Heart right ventricle (tissue), 16 donors: Measurements from ENCODE around the gene MAB21L4. TPM values are rescaled to one million over a fixed set of nuclear protein-coding genes. Genes with fewer than 3 reads are reported as not detected.

Source experiments
- ATAC-seq, 8 donors: fragments of 200-7000 bp; cut with Tn5 transposase; one replicate each; pipeline ENCODE4 v1.9.1; 2020; ENCODE audit warnings: mild to moderate bottlenecking in 8 of 8, moderate library complexity in 8 of 8, moderate number of reproducible peaks in 1 of 8
- DNase-seq, 2 donors: peaks; one replicate each; pipeline ENCODE4 v3.0.0-alpha.2; 2020
- H3K27ac ChIP-seq, 10 donors: fragments of 200-600 bp; sonication (generic) in 2 of 10; one replicate each; pipeline versions ENCODE4 v1.5.0 to v1.8.0; 2020 to 2022; ENCODE audit warnings: mild to moderate bottlenecking in 3 of 10
- H3K27me3 ChIP-seq, 7 donors: fragments of 200-600 bp; one replicate each; pipeline ENCODE4 v1.8.0; 2021 to 2022; ENCODE audit warnings: mild to moderate bottlenecking in 2 of 7
- H3K36me3 ChIP-seq, 9 donors: fragments of 200-600 bp; sonication (generic) in 1 of 9; one replicate each; pipeline versions ENCODE4 v1.5.0 to v1.8.0; 2020 to 2022; ENCODE audit warnings: mild to moderate bottlenecking in 2 of 9
- H3K4me1 ChIP-seq, 9 donors: fragments of 200-600 bp; sonication (generic) in 1 of 9; one replicate each; pipeline versions ENCODE4 v1.5.0 to v1.8.0; 2020 to 2022; ENCODE audit warnings: mild to moderate bottlenecking in 4 of 9
- H3K4me3 ChIP-seq, 10 donors: fragments of 200-600 bp; sonication (generic) in 2 of 10; one replicate each; pipeline versions ENCODE4 v1.5.0 to v1.8.0; 2020 to 2022; ENCODE audit warnings: mild to moderate bottlenecking in 7 of 10, moderate library complexity in 2 of 10
- H3K9me3 ChIP-seq, 11 donors: fragments of 200-600 bp in 10 of 11; sonication (generic) in 2 of 11; one replicate each; pipeline versions ENCODE4 v1.5.0 to v1.8.0; 2013 to 2022; ENCODE audit warnings: mild to moderate bottlenecking in 2 of 11, control low read depth in 1 of 11, moderate library complexity in 1 of 11
- WGBS, 2 donors: extraction: QIAGEN DNeasy Blood & Tissue Kit; methylation state at CpG; one replicate each; pipeline ENCODE4 v1.1.7; 2013; ENCODE audit warnings: inconsistent platforms in 1 of 2; 5-methylcytosine and 5-hydroxymethylcytosine counted together
- intact Hi-C, 10 donors: fragments of 100-400 bp; cut with DNase I; formaldehyde crosslinking; loops; one replicate each; pipeline versions ENCODE4 v1.11.1 to v1.14.2; 2022
- long read RNA-seq, 3 donors: library from polyadenylated mRNA; unstranded; transcript quantifications; one replicate each; pipeline ENCODE4 v2.0.0, GENCODE V29; 2020 to 2021
- polyA plus RNA-seq, 2 donors: library from polyadenylated mRNA; stranded (reverse); fragments of 200-250 nt; gene quantifications; one replicate each; pipeline ENCODE4 v1.2.3, GENCODE V29; 2013
- total RNA-seq, 10 donors: library from RNA; stranded (reverse); fragmentation: NEBNext Ultra II Directional in 3 of 10; extraction: Animal tissue kit (Norgen Biotek cat#: 25700) in 3 of 10; gene quantifications; one replicate each; pipeline versions ENCODE4 v1.2.1 to v1.2.4, GENCODE V29; 2021 to 2023
- TF ChIP-seq, protein P1 (sequence below), 9 donors: fragments of 200-600 bp; sonication (generic) in 2 of 9; IDR thresholded peaks; one replicate each; pipeline versions ENCODE4 v1.5.0 to v1.8.0; 2021 to 2022; ENCODE audit warnings: antibody characterized with exemption in 9 of 9, mild to moderate bottlenecking in 5 of 9, moderate library complexity in 1 of 9
- donor health status: Arrhythmogenic right ventricular cardiomyopathy.
- donor health status: ischemic (EF 13 %, LVEDD 7.1; RV severe dilation, severe dysfunction).
- donor health status: healthy with polysubstance abuse.
- donor health status: DM: no; HTN: yes; CAD: no.
- donor health status: DM: no; HTN: no; CAD: no.
- donor health status: ischemic (EF 25% LVEDD 6.9; RV normal size, moderate dysfunction).
- donor health status: ischemic (EF 25% LVEDD 5.7; RV mildly dilated, moderate dysfunction).
- donor health status: healthy.
- donor health status: DM: yes; HTN: yes; CAD: no.
- donor health status: Ischemic cardiomyopathy.
- donor health status: ischemic (EF 35%, LVEDD 5.7; RV mildly dilated, moderate dysfunction).
- donor health status: nonischemic (EF 11% LVEDD 7.7; RV severe dilation, severe dysfunction).
- donor health status: DM: yes; HTN: yes; CAD: no.
- donor health status: PGD.
- donor health status: ischemic (EF 29% LVEDD 5.4; RV normal size, mild dysfunction).
- donor health status: nonischemic (EF 23%, LVEDD 6.1; RV moderate dilation, normal function).

MAB21L4 gene
- total RNA-seq = under 1 TPM in 2 of 10 donors, not detected in 8; 0.29 to 0.32 TPM
- under 1 TPM in 1 of 2 donors, not detected in 1; 0.06 TPM for polyA plus RNA-seq
- long read RNA-seq, donor 1 = 0 reads
- long read RNA-seq, donor 2 = 0 reads
- long read RNA-seq, donor 3 = 0 reads

- intact Hi-C loops = no loop called here
- ATAC-seq (no peak), DNase-seq (no peak)
- TF ChIP-seq, protein P1, sequence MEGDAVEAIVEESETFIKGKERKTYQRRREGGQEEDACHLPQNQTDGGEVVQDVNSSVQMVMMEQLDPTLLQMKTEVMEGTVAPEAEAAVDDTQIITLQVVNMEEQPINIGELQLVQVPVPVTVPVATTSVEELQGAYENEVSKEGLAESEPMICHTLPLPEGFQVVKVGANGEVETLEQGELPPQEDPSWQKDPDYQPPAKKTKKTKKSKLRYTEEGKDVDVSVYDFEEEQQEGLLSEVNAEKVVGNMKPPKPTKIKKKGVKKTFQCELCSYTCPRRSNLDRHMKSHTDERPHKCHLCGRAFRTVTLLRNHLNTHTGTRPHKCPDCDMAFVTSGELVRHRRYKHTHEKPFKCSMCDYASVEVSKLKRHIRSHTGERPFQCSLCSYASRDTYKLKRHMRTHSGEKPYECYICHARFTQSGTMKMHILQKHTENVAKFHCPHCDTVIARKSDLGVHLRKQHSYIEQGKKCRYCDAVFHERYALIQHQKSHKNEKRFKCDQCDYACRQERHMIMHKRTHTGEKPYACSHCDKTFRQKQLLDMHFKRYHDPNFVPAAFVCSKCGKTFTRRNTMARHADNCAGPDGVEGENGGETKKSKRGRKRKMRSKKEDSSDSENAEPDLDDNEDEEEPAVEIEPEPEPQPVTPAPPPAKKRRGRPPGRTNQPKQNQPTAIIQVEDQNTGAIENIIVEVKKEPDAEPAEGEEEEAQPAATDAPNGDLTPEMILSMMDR (IDR thresholded peaks at IDR 0.05) = no peak
- Histone ChIP-seq H3K36me3 (no peaks in the 10 kb centered on the region), H3K9me3 (peaks cover 0 to 4% (median 0%) of the 10 kb centered on the region in 11 donors), H3K27ac (peak within 1 kb of the TSS in 1 of 10 donors; percentile 79), H3K4me3 (no peak within 1 kb of the TSS), H3K27me3 (peaks cover 0 to 3% (median 0%) of the 10 kb centered on the region in 7 donors), H3K4me1 (peaks cover 9 to 35% (median 21%) of the 10 kb centered on the region in 9 donors)
- 84 to 85% methylated on average over 24 of the region's 24 CpGs for WGBS, 2 donors
Measured at GRCh38 chr2:240895656-240896388, at the start of gene MAB21L4. TSS of gene MAB21L4 (minus strand) at chr2:240896156. CDS start at chr2:240895997, 159 bp downstream.

DNA sequence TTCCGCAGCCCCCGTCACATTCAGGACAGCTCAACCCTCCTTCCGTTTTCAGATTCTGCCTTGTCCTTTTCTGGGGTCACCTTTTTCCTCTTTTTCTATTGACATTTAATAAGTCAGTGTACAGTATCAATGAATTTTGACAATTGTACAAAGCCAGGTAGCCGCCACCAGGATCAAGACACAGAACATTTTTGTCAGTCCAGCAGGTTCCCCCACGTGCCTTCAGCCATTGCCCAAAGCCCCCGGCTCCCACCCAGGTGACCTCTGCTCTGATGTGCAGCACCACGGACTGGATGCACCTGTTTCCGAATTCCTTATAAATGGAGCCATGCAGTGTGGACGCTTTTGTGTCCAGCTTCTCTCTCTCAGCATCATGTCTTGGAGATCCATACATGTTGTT lies 40.1 kb upstream of the MAB21L4 start:
- Histone ChIP-seq H3K36me3 (no peaks in the 10 kb centered on the region), H3K9me3 (peaks cover 0 to 30% (median 17%) of the 10 kb centered on the region in 11 donors), H3K4me1 (no peaks in the 10 kb centered on the region), H3K27ac (no peak overlapping the region), H3K4me3 (no peak overlapping the region), H3K27me3 (peaks cover 0 to 7% (median 0%) of the 10 kb centered on the region in 7 donors)
- TF ChIP-seq, protein P1 (IDR thresholded peaks at IDR 0.05) = no peak
- ATAC-seq (no peak), DNase-seq (no peak)
- WGBS, 2 donors = 85 to 89% methylated on average over 9 of the region's 9 CpGs
- intact Hi-C loops = no loop called here

- Histone ChIP-seq H3K4me1 (no peaks in the 10 kb centered on the region), H3K27me3 (peaks cover 0 to 7% (median 0%) of the 10 kb centered on the region in 7 donors), H3K9me3 (peaks cover 0 to 29% (median 16%) of the 10 kb centered on the region in 11 donors), H3K27ac (no peak overlapping the region), H3K4me3 (no peak overlapping the region), H3K36me3 (no peaks in the 10 kb centered on the region)
- DNase-seq (no peak), ATAC-seq (no peak)
- TF ChIP-seq, protein P1 (IDR thresholded peaks at IDR 0.05) = no peak
- intact Hi-C loops = no loop called here
- WGBS, 2 donors = 84 to 89% methylated on average over 23 to 25 of the region's 25 CpGs
Measured at GRCh38 chr2:240935103-240935876, 39.3 kb upstream of the MAB21L4 start.

- DNase-seq = peak in 1 of 2 donors; percentile 11
- WGBS, 2 donors = 85 to 95% methylated on average over 12 of the region's 12 CpGs
- intact Hi-C loops = no loop called here
- H3K4me3 ChIP-seq = no peak overlapping the region
- no peaks in the 10 kb centered on the region for H3K36me3 ChIP-seq
- no peak for ATAC-seq
- H3K27ac ChIP-seq = no peak overlapping the region
- no peaks in the 10 kb centered on the region for H3K4me1 ChIP-seq
- TF ChIP-seq, protein P1 (IDR thresholded peaks at IDR 0.05) = no peak
- peaks cover 0 to 12% (median 0%) of the 10 kb centered on the region in 7 donors for H3K27me3 ChIP-seq
- peaks cover 0 to 29% (median 16%) of the 10 kb centered on the region in 11 donors for H3K9me3 ChIP-seq
Measured at GRCh38 chr2:240934701-240935102, 38.7 kb upstream of the MAB21L4 start.
